Body of pancreas (tissue), 4 donors: Measurements from ENCODE around the gene AOAH. TPM values are rescaled to one million over a fixed set of nuclear protein-coding genes. Genes with fewer than 3 reads are reported as not detected.
A peak's percentile ranks its signal among the peaks of the same experiment; 100 is the strongest.

ENCODE experiments used
- ATAC-seq: fragments of 150-250 bp; one replicate; pipeline ENCODE4 v1.9.1; 2016
- DNase-seq, 4 donors: peaks; one replicate each; pipeline ENCODE4 v3.0.0-alpha.2; 2019
- H3K27ac ChIP-seq, 4 donors: fragments of 200-600 bp; sonication (generic); 1 replicate in 3 of 4; 2 replicates in 1 of 4; pipeline versions ENCODE4 v1.5.1 to v1.6.1; 2016 to 2019; ENCODE audit warnings: mild to moderate bottlenecking in 1 of 4, mixed read lengths in 1 of 4, moderate library complexity in 1 of 4
- H3K27me3 ChIP-seq, 2 donors: fragments of 200-600 bp; sonication (generic); one replicate each; pipeline ENCODE4 v1.6.0; 2016; ENCODE audit warnings: mild to moderate bottlenecking in 1 of 2
- H3K36me3 ChIP-seq, 2 donors: fragments of 200-600 bp; sonication (generic); replicated peaks in 1 of 2; 2 replicates each; pipeline ENCODE4 v1.5.1; 2016; ENCODE audit warnings: low read depth in 2 of 2; ENCODE audit not compliant: insufficient read depth in 1 of 2
- H3K4me1 ChIP-seq: fragments of 200-600 bp; sonication (generic); one replicate; pipeline ENCODE4 v1.6.0; 2016
- H3K4me3 ChIP-seq, 2 donors: fragments of 200-600 bp; sonication (generic); 1 replicate in 1 of 2; 2 replicates in 1 of 2; pipeline ENCODE4 v1.5.1; 2016 to 2019
- H3K9me3 ChIP-seq, 3 donors: fragments of 200-600 bp; sonication (generic); 1 replicate in 2 of 3; 2 replicates in 1 of 3; pipeline ENCODE4 v1.5.1; 2016
- CTCF ChIP-seq, 7 experiments: fragments of 450-650 bp in 4 of 7; fragments of 200-600 bp in 3 of 7; sonication (generic) in 3 of 7; IDR thresholded peaks; one replicate each; pipeline ENCODE4 v1.5.1; 2016 to 2019; ENCODE audit warnings: antibody characterized with exemption in 7 of 7
- POLR2A ChIP-seq, 3 donors: fragments of 450-650 bp; IDR thresholded peaks; one replicate each; pipeline ENCODE4 v1.6.1; 2016; ENCODE audit warnings: antibody characterized with exemption in 3 of 3, mild to moderate bottlenecking in 2 of 3
- WGBS, 2 donors: methylation state at CpG; one replicate each; pipeline ENCODE4 v1.1.5; 2017; 5-methylcytosine and 5-hydroxymethylcytosine counted together
- intact Hi-C: fragments of 100-400 bp; cut with DNase I; formaldehyde crosslinking; loops from one replicate; pipeline ENCODE4 v1.15.1; 2023
- total RNA-seq, 2 donors: library from RNA; depleted of rRNA; stranded (reverse); fragments of >200 nt; gene quantifications; one replicate each; pipeline ENCODE4 v1.1.0, GENCODE V29; 2016

The AOAH gene
- total RNA-seq, 2 donors from 2014 or later: 4.9 to 6.2 TPM

GRCh38 chr7:36568452-36568849 lies 155.8 kb downstream of the AOAH start:
- intact Hi-C loops: no loop called here
- Histone ChIP-seq H3K9me3 (no peaks in the 10 kb centered on the region), H3K27ac (no peak overlapping the region), H3K27me3 (no peaks in the 10 kb centered on the region), H3K4me1 (peaks cover 36% of the 10 kb centered on the region), H3K4me3 (no peak overlapping the region), H3K36me3 (no peaks in the 10 kb centered on the region)
- ATAC-seq (no peak), DNase-seq (no peak)
- TF ChIP-seq CTCF (IDR thresholded peaks at IDR 0.05): no peak
- TF ChIP-seq POLR2A (IDR thresholded peaks at IDR 0.05): no peak
- WGBS, 2 donors: 53 to 65% methylated on average over 1 of the region's 1 CpG

- ATAC-seq: no peak
- intact Hi-C loops: no loop called here
- Histone ChIP-seq H3K9me3 (no peaks in the 10 kb centered on the region), H3K4me3 (no peak overlapping the region), H3K4me1 (peaks cover 41% of the 10 kb centered on the region), H3K36me3 (no peaks in the 10 kb centered on the region), H3K27ac (no peak overlapping the region), H3K27me3 (no peaks in the 10 kb centered on the region)
- WGBS, 2 donors: 94% methylated on average over 7 of the region's 7 CpGs
- no peak for DNase-seq
- TF ChIP-seq POLR2A (IDR thresholded peaks at IDR 0.05): no peak
- no peak for TF ChIP-seq CTCF (IDR thresholded peaks at IDR 0.05)
These were observed 156.4 kb downstream of the AOAH start for GRCh38 chr7:36567699-36568451.

- H3K4me3 ChIP-seq: no peak overlapping the region
- no peaks in the 10 kb centered on the region for H3K36me3 ChIP-seq
- H3K27ac ChIP-seq: peak overlapping the region in 3 of 4 donors; percentile 16 to 50 (median 49)
- TF ChIP-seq POLR2A (IDR thresholded peaks at IDR 0.05): no peak
- no peak for TF ChIP-seq CTCF (IDR thresholded peaks at IDR 0.05)
- WGBS, 2 donors: 21 to 25% methylated on average over 5 of the region's 5 CpGs
- ATAC-seq (peak; percentile 90), DNase-seq (no peak)
- H3K9me3 ChIP-seq: no peaks in the 10 kb centered on the region
- no peaks in the 10 kb centered on the region for H3K27me3 ChIP-seq
- H3K4me1 ChIP-seq: peaks cover 41% of the 10 kb centered on the region
- intact Hi-C loops: no loop called here
These were observed 158.4 kb downstream of the AOAH start for GRCh38 chr7:36565792-36566356.

- no peak for ATAC-seq
- H3K9me3 ChIP-seq: no peaks in the 10 kb centered on the region
- no peaks in the 10 kb centered on the region for H3K36me3 ChIP-seq
- H3K27ac ChIP-seq: peak overlapping the region in 2 of 4 donors; percentile 16 to 49
- 78 to 79% methylated on average over 2 of the region's 2 CpGs for WGBS, 2 donors
- no peaks in the 10 kb centered on the region for H3K27me3 ChIP-seq
- DNase-seq: no peak
- H3K4me1 ChIP-seq: peaks cover 41% of the 10 kb centered on the region
- intact Hi-C loops: no loop called here
- TF ChIP-seq POLR2A (IDR thresholded peaks at IDR 0.05) (no peak), CTCF (IDR thresholded peaks at IDR 0.05) (no peak)
- H3K4me3 ChIP-seq: no peak overlapping the region
These were observed 159.8 kb downstream of the AOAH start for GRCh38 chr7:36564489-36564888.
